Measurements from ENCODE around the gene FFAR4. TPM values are rescaled to one million over a fixed set of nuclear protein-coding genes. Genes with fewer than 3 reads are reported as not detected.

FFAR4 gene
- total and polyA plus RNA-seq, 2 of the 8 experiments (the other 6 are each of a cell fraction or from before 2014, with no cell fraction given), result not detected

DNA sequence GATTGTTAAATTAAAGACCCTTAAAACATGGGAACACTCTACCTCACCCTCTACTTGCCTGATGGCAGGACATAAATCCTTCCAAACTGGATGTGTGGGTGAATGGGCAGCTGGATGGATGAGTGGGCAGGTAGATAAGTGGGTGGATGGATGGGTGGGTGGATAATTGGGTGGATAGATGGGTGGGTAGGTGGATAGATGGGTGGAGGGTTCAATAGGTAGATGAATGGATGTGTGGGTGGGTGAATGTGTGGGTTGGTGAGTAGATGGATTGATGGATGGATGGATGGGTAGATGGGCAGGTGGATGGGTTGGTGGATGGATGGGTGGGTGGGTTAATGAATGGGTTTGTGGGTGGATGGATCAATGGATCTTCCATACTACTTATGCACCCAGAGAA lies 18.9 kb upstream of the FFAR4 start:
- no peak for DNase-seq (ENCODE audit: low read depth in 1 of 2, low spot score in 2 of 2)
- no peak for FAIRE-seq
- TF ChIP-seq POLR2AphosphoS5 (IDR thresholded peaks at IDR 0.05; ENCODE audit: low read depth, low read length) (no peak), BRCA1 (IDR thresholded peaks at IDR 0.05; ENCODE audit: low read depth, low read length) (no peak)

More for the DNA sequence above, 18.9 kb upstream of the FFAR4 start:
- Histone ChIP-seq H2BK15ac (ENCODE audit: low read length) (no peak overlapping the region), H4K8ac (ENCODE audit: extremely low read depth, insufficient read depth, low read length) (no peak overlapping the region), H3K56ac (replicated peaks; ENCODE audit: insufficient read length, low read depth, low read length) (no peak overlapping the region), H4K20me1 (replicated peaks in 1 of 2; ENCODE audit: control insufficient read depth in 1 of 2, insufficient read depth in 2 of 2, low read length in 2 of 2) (no peaks in the 10 kb centered on the region), H2AFZ (ENCODE audit: low read length) (no peak overlapping the region), H3K18ac (ENCODE audit: extremely low read depth, low read length) (no peak overlapping the region), H3K79me2 (ENCODE audit: control insufficient read depth in 1 of 2, insufficient read depth in 2 of 2, low read length in 2 of 2) (no peaks in the 10 kb centered on the region), H4K91ac (replicated peaks; ENCODE audit: insufficient read length, low read length) (no peak overlapping the region), H3K23me2 (ENCODE audit: low read depth, low read length) (peaks cover 4% of the 10 kb centered on the region; the same call in 1 of the 2 replicates), H4K5ac (ENCODE audit: insufficient read length, low read depth, low read length) (no peak overlapping the region), H2BK5ac (ENCODE audit: low read depth, low read length) (no peak overlapping the region), H3K14ac (ENCODE audit: insufficient read length) (no peak overlapping the region), H2BK20ac (ENCODE audit: low read length) (no peak overlapping the region), H3K4me3 (ENCODE audit: extremely low read depth in 1 of 4, insufficient read depth in 2 of 4, low read depth in 3 of 4, low read length in 4 of 4) (no peak overlapping the region), H2BK120ac (replicated peaks; ENCODE audit: low read depth, low read length) (no peak overlapping the region), H3K23ac (ENCODE audit: insufficient read length) (no peak overlapping the region), H3K4me1 (replicated peaks in 1 of 4; ENCODE audit: control insufficient read depth in 3 of 4, insufficient read depth in 4 of 4, low read length in 3 of 4) (no peaks in the 10 kb centered on the region), H3K4me2 (ENCODE audit: insufficient read depth in 1 of 2, low read depth in 2 of 2, low read length in 2 of 2) (no peak overlapping the region), H3K79me1 (ENCODE audit: low read depth, low read length) (no peaks in the 10 kb centered on the region), H3K4ac (replicated peaks; ENCODE audit: insufficient read length, low read depth, low read length) (no peak overlapping the region), H3K27ac (ENCODE audit: low read depth, low read length) (no peak overlapping the region), H3K36me3 (ENCODE audit: control insufficient read depth in 2 of 4, insufficient read depth in 4 of 4, low read length in 3 of 4) (no peaks in the 10 kb centered on the region), H3K9me3 (ENCODE audit: insufficient read depth in 2 of 2, low read depth in 1 of 2, low read length in 1 of 2) (no peaks in the 10 kb centered on the region), H3K9ac (replicated peaks in 1 of 4; ENCODE audit: extremely low read depth in 1 of 4, low read depth in 3 of 4, low read length in 3 of 4) (no peak overlapping the region), H3K27me3 (replicated peaks in 1 of 4; ENCODE audit: control insufficient read depth in 3 of 4, extremely low read depth in 1 of 4, insufficient read depth in 3 of 4, low read length in 3 of 4) (no peaks in the 10 kb centered on the region), H2BK12ac (ENCODE audit: low read depth, low read length) (no peak overlapping the region), H2AK5ac (ENCODE audit: low read depth, low read length) (no peak overlapping the region)
- ChIA-PET POLR2A (ENCODE audit: partially characterized antibody) (no interaction called here), CTCF (ENCODE audit: partially characterized antibody) (interaction anchor here (1.1 kb wide), 1 partner anchor 133 kb away, joined by 3 read pairs; no protein-coding TSS in a partner anchor)

Measured in H1 (cell line).